Stimulated activated CD8-positive, alpha-beta memory T cell treated with anti-CD3 and anti-CD28 coated beads, Interleukin-7, amount 100 ng/mL, for 48 hours (primary cell): ENCODE results near the gene AGAP5.
"Not testable (repeated sequence)": the region's sequence is repeated elsewhere in the genome, so short reads cannot be mapped to it uniquely, and the experiment has no call there.

ENCODE experiments used
- DNase-seq, 2 donors: peaks; one replicate each; pipeline ENCODE4 v3.0.0-alpha.2; 2020; ENCODE audit warnings: low read depth in 1 of 2; ENCODE audit errors: extremely low read depth in 1 of 2

Gene AGAP5

DNA sequence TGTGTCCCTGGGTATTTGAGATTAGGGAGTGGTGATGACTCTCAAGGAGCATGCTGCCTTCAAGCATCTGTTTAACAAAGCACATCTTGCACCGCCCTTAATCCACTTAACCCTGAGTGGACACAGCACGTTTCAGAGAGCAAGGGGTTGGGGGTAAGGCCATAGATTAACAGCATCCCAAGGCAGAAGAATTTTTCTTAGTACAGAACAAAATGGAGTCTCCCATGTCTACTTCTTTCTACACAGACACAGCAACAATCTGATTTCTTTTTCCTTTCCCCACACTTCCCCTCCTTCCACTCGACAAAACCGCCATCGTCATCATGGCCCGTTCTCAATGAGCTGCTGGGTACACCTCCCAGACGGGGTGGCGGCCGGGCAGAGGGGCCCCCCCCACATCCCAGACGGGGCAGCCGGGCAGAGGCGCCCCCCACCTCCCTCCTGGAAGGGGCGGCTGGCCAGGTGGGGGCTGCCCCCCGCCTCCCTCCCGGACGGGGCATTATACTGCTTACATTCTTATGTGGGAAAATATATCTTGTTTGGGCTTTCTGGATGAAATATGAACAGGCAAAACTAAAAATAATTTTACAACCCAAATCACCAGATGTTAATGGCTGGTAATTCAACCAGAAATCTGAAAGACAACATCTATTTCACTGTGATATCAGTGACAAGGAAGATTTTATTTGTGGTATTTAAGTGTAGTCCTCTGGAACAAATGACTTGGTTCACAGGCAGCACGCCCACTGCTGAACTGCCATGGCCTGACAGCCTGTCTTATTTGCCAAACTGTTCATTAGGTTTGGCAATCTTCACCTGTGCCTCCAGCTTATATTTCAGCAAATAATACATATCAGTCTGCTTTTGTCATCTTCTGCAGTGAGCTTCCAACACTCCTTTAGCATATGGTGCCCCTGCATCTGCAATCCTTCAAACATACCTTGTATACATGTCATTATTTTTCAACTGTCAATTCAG lies 17.6 kb upstream of the AGAP5 start:
- not testable (repeated sequence) for DNase-seq

DNA sequence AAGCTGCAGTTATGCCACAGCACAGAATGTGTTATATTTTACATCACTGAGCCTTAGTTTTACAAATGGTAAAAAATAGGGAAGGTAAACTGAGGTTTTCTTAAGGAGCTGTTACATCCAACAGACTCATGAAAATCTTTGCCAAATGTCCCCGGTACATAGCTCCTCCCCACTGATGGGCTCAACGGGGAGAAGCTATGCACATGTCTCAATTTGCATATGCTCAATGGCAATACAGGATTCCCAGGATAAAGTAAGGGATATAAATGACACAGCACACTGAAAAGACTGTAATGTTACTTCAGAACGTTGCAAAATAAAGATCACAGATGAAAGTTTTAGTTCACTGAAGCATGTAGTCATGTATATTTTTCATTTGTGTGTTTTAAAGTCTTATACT lies 16.6 kb upstream of the AGAP5 start:
- not testable (repeated sequence) for DNase-seq

DNA sequence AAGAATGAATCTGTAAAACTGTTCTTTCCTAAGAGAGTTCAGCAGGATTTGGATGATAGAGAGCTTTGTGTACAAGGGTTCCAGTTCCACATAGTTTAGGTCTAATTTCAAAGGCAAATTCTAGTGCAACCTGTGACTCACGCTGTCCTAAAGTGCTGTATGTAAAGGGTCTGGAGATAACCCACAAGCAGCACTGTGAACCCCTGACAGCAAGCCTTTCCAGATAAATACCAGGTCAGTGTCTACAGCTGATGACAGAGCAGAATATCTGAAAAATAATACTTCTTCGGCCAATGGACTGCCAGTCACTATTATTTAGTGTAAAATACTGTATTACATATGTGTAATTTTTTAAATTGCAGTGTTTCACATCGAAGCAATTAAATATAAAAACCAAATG lies 16.0 kb upstream of the AGAP5 start:
- DNase-seq: not testable (repeated sequence)

DNA sequence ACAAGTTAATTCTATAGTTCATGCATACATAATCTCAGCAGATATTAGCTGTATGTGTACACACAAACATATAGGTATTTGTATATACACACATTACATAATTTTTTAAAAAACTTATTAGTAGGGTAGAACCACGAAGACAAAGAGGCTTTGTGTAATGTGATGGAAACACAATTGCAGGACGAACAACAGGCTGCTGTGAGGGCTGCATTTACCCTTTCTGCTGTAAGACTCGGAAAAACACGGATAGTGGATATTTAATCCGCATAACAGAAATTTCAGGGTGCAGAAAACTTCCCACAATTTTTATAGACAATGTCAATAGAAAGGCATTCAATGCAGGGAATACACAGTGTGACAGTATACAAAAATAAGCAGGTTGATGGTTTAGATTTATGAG lies 13.8 kb upstream of the AGAP5 start:
- DNase-seq: not testable (repeated sequence)

DNA sequence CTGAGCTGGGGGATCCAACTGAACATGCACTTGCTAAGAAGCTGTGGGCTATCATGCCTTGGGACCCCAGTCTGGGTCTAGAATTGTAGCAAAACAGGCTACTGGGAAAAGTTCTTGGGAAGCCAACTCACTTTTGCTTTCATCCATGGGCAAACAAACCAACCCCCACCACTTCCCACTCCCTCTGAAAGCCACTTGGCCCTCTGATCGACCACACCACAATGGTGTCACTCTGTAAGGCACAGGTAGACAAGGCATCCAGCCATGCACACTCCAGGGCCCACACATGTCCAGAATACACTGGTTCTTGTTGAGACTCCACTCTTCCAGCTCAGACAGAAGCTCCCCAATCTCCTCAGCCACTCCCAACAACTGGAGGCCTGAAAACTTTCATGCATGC lies 10.2 kb upstream of the AGAP5 start:
- not testable (repeated sequence) for DNase-seq

DNA sequence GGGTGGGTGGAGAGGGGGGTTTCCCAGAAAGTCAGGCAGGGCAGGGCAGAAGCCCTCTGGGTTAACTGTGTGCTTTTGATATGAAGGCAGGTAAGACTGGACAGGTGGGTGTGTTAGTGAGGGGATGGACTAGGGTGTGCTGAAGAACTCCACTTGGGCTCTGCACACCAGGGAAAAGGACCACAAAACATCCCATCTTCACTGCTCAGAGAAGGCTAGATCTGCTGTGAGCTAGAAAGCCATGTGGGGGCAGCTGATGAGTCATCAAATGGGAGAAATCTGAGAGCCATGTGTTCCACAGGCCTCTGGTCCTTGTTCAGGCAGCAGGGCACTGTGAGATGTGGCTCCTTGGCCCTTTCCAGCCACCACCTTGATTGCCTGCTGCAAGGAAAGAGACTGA lies 9.7 kb upstream of the AGAP5 start:
- DNase-seq: not testable (repeated sequence)

DNA sequence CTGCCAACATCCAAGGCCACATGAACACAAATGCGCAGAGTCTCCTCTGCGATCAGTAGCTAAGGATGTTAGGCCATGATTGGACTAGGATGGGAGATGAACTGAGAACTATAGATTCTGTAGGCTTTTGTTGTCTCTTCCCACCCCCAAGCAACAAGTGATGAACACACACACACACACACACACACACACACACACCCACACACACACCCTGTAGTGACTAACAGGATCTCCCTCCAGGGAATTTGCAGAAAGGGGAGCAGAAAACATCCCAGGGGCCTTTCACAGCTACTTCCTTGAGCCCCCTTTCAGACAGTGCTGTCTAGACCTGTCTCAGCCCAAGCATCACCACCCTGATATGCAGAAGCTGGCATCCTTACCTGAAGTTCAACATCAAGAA lies 8.6 kb upstream of the AGAP5 start:
- not testable (repeated sequence) for DNase-seq

DNA sequence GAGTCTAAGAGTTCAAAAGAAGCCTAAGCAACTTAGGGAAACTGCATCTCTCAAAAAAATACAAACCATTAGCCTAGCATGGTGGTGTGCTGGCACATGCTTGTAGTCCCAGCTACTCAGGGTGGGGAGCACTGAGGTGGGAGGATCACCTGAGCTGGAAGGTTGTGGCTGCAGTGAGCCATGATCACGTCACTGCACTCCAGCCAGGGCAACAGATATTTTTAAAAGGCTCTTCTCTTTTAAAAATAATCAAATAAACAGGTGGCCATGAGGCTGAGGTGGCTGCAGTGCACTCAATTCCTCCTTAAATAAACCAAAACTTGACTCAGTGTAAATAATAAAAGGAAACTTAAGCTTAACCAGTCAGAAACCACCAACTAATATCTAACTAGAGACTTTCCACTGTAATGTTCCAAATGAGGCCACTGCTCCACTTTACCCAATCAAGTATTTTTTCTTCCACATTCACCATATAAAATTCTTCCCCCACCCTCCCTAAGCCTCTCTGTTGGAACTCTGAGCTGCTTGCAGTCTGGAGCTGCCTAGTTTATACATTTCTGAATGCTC lies 7.7 kb upstream of the AGAP5 start:
- DNase-seq: not testable (repeated sequence)

DNA sequence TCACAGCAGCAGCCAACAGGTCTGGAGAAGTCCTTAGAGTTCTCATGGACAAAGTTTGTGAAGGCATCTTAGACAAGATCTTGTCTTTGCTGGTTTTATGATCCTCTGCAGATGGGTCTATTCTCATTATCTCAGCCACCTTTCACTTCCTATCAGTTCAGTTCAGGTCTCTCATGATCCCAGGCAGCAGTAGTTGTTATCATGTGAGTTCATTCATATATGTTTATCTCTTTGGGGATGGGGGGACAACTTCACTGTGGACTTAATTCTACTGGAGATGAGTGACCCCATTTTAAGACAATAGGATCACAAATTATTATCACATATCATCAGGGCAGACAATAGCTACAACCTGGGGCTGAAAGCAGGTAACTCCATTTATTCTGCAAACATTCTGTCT lies 6.0 kb upstream of the AGAP5 start:
- DNase-seq: not testable (repeated sequence)

DNA sequence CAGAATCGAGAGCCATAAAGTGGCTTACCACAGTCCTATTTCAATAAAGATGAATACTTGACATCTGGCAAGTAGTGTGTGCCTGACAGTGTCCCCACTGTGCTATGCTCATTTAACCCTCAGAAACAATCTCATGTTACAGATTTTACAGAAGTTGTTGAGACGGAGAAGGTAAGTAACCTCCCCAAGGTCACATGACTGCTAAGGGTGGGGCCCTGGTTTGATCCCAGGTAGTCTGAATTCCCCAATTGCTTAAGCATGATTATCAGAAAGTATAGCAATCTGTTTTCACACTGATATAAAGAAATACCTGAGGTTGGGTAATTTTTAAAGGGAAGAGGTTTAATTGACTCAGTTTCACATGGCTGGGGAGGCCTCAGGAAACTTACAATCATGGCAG lies 910 bp upstream of the AGAP5 start:
- DNase-seq: not testable (repeated sequence)

DNA sequence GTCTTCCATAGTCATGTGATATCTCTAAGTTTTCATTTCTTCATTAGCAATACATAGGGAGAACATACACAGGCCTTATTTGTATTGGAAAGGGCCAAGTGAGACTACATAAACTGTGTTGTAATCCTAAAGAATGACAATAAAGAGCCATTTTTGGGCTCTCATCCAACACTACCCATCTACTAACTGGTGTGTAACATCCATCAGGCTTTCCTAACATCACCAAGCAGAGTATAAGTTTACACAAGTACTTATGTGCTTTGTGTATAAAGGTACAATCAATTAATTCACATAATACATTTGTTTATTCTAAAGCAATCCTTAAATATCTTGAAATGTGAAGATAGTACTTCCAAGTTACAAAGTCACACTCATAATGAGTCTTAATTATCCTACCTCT lies 2.6 kb downstream of the AGAP5 start:
- DNase-seq: not testable (repeated sequence)

DNA sequence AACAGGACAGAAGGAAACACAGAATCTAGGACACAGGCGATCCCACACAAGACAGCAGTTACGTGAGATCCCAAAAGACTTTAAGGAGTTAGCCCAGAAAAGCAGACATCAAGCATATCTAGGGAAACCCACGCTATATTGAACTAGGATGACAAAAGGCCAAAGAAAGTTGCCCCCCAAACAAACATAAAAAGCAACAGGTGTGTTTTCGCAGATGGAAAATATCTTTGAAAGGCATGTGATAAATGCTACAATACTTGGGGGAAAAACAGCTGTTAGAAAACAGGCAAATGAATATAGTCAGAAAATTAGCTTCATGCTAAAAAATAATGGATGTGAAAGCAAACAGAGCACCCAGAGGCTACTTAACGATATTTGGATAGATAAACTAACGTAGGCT lies 7.2 kb downstream of the AGAP5 start:
- DNase-seq: not testable (repeated sequence)

DNA sequence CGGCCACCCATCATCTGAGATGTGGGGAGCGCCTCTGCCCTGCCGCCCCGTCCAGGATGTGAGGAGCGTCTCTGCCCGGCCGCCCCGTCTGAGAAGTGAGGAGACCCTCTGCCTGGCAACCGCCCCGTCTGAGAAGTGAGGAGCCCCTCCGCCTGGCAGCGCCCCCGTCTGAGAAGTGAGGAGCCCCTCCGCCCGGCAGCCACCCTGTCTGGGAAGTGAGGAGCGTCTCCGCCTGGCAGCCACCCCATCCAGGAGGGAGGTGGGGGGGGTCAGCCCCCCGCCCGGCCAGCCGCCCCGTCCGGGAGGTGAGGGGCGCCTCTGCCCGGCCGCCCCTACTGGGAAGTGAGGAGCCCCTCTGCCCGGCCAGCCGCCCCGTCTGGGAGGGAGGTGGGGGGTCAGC lies 8.3 kb downstream of the AGAP5 start:
- DNase-seq: not testable (repeated sequence)

DNA sequence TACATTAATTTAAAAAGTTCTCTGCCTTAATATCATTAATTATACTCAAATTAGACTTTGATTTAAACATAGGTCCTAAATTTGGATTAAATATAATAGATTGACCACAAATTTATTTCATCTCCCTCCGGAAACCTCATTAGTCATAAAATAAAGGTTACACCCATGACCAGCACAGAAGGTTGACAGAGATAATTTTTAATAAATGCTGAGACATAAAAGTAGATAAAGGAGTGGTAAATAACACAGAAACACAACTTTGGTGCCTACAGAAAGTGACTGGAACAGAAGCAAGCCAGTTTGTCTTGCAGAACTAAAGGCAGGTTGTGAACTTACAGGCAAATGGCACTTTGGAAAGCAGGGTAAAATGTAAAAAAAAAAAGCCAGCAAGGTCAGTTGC lies 10.3 kb downstream of the AGAP5 start:
- not testable (repeated sequence) for DNase-seq

DNA sequence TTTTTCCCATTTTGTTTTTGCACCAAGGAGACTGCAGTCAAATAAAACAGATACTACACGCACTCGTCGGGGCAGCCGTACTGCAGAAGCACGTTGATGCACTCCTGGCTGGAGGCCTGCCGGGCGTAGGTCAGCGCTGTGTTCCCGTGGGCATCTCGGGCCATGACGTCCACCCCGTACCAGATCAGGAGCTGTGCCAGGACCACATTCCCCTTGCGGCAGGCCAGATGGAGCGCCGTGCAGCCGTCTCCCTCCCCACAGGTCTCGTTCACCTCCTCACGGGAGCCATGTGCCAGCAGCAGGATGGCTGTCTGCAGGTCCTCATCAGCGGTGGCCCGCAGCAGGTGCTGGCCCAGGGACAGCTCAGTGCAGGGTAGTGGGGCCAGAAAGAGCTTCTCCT lies 23.4 kb downstream of the AGAP5 start:
- DNase-seq: not testable (repeated sequence)

DNA sequence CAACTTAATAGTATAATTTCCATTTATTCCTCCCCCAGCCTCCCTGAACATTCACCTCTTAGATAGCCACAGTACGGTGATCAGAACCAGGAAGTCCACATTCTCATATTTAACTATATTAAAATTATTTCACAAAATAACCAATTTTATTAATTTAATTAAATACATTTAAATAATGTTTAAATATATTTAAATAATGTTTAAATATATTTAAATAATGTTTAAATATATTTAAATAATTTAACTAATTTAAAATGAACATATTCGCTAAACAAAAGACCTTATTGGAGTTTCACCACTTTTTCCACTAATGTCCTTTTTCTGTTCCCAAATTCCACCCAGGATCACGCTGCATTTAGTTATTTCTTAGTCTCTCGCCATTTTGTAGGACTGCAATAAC lies 29.5 kb downstream of the AGAP5 start:
- not testable (repeated sequence) for DNase-seq

DNA sequence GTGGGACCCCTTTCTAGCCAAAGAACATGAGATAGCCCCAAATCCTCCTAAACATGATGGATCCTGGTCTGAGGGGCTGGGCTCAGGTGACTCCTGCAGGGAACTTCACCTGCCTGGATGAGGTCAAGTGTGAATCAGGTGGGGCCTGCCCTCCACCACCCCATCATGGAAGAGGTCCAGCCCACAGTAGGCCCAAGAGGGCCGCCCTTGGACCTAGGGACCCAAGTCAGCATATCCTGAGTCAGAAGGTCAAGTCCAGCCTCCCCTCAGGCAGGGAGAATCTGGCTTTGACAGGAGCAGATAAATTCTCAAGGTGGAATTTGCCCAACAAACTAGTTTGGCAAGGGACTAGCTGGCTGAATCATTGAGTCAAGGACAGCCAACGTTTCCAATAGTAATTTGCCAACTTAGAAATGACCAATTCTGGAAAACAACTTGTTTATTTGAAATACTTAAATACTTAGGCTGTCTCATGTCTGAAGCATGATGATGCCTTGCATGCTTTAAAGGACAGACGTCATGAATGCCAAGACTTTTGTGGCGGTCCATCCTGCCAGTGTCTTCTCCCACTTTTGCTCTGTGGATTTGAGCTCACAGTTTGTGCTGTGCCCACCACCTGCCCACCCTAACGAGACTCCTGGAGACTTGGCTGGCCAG lies 31.6 kb downstream of the AGAP5 start:
- DNase-seq: not testable (repeated sequence)

DNA sequence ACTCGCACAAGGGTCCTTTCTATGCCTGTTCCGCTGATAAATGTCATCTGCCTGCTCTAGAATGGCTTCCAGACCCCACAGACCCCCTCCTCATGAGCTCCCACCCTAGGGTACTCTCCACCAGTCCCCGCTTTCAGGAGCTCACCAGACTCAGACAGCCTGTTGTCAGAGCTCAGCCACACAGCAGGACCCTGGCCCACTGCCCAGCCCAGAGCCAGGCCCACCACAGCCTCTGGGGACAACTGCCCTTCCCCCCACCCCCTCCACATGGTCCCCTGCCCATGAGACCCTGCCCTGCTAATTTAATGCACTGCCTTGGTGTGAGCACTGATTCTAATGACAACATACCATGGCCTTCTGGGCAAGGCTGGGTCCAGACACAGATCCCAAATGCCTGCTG lies 32.3 kb downstream of the AGAP5 start:
- not testable (repeated sequence) for DNase-seq

DNA sequence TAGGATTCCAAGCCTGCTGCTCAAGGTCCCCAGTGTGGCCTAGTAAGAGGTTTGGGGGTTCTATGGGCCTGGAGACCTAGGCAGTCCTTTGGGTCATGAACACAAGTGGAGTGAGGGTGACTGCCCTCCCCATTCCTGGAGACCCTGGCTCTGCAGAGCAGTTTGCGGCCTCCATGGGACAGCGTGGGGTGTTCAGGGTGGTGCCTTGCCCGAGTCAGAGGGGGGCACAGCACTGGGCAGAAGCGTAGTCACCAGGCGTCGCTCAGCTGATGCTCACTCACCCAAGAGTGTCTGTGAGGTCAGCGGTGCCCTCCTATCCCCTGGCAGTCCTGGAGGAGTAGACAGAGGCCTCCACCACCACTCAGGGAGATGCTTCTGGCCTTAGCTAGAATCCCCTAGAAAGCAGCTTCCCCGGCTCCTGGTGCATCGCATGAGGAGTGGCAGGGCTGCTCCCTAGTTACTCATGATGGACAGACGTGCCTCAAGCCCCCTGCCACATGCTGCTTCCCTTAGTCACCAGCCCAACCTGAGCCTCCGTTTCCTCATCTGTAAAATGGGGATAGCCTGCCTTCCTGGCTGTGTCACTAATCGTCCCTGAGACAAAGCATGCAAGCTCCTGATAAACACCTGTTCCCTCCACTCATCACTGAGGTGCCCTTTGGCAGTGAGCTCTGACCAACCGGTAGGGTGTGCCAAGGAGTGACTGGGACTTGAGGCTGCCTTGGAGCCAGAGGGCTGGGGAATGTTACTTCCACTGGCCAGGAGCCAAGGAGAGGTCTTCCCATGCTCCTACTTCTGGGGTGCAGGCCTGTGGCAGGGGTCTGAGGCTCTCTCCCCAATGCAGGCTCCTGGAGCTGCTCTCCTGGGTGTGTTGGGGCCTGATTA lies 33.5 kb downstream of the AGAP5 start:
- not testable (repeated sequence) for DNase-seq

DNA sequence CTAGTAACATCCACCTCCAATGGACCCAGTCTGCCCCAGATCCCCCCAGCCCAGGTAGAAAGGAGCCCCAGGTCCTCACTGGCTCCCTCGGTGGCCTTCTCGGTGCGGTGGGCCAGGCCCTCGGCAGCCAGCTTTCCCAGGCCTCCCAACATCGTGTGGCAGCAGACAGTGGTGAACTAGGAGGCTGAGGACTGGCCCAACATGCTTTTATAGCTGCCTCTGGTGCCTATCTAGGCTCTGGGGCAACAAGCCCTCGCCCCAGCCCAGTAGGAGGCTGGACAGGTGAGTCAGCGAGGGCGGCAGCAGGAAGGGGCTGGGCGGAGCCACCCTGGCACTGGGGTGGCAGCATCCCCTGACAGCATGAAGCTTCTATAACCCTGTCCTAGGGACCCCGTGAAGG lies 34.3 kb downstream of the AGAP5 start:
- DNase-seq: not testable (repeated sequence)

DNA sequence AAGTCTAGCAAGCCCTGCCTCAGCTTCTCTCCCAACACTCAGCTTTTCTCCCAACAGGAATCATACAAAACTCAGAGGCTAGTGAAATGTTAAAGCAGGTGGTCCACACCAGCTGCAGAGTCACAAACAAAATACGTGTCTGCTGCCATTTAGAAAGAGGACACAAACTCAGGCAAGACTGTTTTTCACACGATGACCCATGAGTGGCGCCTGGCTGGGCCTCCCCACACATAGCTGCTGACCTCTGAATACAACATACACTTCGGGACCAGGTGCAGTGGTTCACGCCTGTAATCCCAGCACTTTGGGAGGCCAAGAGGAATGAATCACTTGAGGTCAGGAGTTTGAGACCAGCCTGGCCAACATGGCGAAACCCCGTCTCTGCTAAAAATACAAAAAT lies 35.2 kb downstream of the AGAP5 start:
- not testable (repeated sequence) for DNase-seq
